HG02885 (cell line): ENCODE results near the gene THAP7.
A peak's percentile ranks its signal among the peaks of the same experiment; 100 is the strongest.

Source experiments
- ATAC-seq: cut with Tn5 transposase; IDR thresholded peaks from one replicate; pipeline ENCODE4 v1.9.1; 2021; ENCODE audit warnings: mild to moderate bottlenecking; ENCODE audit not compliant: unreplicated experiment, poor library complexity

Gene THAP7

GRCh38 chr22:20994902-20995241, 7.0 kb downstream of the THAP7 start:
- ATAC-seq, result no peak

- no peak for ATAC-seq
Measured at GRCh38 chr22:20994128-20994901, 7.6 kb downstream of the THAP7 start.

DNA sequence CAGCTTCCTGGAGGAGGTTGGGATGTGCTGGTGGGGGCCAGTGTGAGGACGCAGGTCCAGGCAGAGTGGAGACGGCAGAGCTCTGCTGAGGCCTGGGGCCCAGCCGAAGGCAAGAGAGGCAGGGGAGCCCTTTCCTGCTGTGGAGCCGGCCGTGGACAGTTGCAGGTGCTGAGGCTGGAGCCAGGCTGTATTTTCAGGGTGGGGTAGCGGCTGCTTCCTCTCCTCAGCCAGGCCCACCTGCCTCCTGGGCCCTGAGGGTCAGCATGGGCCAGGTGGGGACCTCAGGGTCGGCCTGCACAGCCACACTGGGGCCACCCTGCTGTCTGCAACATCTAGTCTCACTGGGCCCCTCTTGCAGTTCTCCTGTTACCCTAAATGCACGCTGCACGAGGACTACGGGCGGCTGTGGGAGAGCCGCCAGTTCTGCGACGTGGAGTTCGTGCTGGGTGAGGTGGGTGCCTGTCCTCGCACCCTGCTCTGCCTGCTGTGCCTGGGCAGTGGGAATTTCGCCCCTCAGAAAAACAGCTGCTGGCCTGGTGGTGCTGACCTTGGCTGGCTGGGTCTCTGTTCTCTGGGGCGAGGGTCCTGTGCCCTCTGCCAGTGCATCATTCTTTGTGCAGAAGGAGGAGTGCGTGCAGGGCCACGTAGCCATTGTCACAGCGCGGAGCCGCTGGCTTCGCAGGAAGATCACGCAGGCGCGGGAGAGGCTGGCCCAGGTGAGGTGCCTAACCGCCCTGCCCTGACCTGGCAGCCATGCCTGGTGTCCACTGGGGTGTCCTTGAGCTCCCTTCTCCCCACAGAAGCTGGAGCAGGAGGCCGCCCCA, 8.4 kb downstream of the THAP7 start:
- no peak for ATAC-seq

DNA sequence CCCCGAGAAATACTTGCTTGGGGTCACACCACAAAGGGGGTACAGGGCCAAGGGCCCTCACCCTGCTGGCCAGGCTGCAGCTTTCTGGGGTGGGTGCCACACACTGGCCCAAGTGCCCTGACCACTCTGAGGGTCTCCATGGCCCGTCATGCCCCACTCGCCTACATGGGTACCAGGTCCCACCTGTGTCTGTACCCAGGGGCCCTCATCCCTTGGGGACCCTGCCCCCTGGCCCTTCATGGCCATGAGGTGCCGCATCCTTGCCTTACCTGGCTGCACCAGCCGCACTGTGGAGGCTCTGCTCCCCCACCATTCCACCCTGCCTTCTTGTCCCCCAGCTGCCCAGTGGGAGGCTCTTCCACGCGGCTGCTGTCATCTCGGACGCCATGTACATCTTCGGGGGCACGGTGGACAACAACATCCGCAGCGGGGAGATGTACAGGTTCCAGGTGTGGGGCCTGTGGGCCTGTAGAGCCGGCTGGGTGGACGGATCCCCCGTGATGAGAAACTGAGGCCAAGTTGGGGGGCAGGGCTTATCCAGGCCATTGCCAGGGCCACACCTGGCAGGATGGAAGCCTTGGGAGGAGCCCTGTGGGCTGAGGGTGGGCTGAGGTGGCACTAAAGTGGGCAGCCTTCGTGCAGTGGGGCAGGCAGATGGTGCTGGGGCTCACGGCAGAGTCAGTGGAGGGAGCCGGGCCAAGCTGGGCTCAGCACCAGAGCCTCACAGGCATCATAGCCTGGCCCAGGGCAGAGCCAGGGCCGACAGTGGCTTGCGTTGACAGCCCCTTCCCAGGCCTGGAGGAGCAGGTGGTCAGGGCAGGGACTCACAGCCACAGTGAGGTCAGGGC, 9.2 kb downstream of the THAP7 start:
- ATAC-seq, result no peak

DNA sequence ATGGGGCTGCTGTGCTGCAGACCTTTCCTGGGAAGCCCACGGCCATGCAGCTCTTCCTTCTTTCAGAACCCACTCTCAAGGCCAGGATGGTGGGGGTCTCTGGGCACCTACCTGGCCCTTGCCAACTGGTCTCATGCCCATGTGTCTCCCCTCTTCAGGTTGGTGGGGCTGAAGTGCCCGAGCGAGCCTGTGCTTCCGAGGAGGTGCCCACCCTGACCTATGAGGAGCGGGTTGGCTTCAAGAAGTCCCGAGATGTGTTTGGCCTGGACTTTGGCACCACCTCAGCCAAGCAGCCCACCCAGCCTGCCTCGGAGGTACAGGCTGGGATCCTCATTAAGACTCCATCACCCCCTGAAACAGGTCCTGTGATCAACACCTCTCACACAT, 9.9 kb downstream of the THAP7 start:
- ATAC-seq, result no peak

GRCh38 chr22:20991252-20992055, 10.5 kb downstream of the THAP7 start:
- no peak for ATAC-seq

DNA sequence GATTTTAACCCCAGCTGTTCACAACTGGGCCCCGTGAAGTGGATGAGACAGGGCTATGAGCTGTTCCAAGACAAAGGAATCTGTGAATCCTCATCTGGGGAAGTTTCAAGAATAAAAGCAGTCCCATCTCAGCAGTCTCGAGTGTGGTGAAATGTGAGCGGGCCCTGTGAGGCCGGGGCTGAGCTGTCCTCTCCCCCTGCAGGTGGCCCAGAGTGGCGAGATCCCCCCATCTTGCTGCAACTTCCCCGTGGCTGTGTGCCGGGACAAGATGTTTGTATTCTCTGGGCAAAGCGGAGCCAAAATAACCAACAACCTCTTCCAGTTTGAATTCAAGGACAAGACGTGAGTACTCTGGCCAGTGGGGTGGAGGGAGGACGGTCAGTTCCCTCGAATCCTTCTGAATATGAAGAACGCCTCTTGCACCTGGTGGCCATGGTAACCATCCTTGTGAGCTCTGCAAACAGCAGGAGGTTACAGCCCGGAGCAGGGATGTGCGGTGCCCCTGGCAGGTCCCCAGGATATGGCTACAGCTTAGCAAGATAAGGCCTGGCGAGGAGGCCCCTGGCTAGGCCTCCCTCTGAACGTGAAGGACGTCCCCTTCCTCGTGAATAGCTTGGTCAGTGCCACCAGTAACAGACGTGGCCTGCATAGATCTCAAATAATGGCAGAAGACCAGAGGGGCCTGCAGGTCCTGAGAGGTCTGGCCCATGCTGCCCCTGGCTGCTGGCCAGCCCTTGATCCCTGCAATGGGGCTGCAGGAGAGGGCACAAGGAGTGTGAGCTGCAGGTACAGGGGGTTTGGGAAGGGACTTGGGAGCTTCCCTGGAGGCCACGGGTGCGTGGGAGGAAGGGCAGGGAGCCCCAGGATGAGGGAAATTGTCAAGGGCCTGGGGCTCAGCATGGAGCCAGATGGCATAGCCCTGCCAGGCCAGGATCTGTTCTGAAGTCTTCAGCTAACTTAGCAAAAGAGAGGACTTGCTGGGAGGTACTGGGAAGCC, 11.4 kb downstream of the THAP7 start:
- no peak for ATAC-seq

DNA sequence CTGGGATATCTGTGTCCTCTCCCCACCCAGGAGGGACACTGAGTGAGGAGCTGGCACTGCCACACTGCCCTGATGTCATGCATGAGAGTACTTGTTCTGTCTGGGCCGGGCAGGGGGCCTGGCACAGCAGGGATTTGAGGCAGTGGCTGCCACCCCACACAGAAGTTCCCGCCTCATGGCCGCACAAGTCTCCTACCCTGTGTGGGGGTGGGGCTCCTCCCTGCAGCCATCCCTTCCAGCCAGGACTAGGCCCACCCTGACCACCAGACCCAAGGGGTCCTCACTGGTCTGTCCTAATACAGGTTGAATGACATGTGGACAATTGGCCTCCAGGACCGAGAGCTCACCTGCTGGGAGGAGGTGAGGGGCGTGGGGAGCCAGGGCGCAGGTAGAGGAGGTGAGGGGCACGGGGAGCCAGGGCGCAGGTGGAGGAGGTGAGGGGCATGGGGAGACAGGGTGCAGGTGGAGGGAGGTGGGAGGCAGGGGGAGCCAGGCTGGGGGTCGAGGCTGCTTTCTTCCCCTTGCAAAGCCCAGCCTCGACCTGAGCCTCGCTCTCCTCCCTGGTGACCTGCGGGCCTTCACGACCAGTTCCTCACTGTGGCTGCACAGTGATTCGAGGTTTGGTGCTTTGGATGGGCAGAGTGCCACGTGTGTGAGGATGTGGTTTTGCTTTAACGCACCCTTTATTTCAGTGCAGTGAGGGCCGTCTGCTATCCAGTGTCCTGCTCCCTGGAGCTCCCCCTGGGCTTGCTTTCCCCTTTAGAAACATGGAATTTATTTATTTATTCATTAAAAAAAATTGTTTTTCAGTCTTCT, 12.4 kb downstream of the THAP7 start:
- ATAC-seq, result no peak

- ATAC-seq, result no peak
Measured at GRCh38 chr22:20988573-20989322, 13.2 kb downstream of the THAP7 start.

- no peak for ATAC-seq
Measured at GRCh38 chr22:20987375-20987774, 14.5 kb downstream of the THAP7 start.

DNA sequence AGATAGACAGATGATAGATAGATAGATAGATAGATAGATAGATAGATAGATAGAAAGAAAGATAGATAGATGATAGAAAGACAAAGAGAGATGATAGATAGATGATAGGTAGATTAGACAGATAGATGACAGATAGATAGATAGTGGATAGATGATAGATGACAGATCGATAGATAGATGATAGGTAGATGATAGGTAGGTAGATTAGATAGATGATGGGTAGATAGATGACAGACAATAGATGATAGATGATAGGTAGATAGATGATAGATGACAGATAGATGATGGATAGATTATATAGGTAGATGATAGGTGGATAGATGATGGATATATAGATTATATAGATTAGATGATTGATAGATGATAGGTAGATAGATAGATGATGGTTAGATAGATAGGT, 15.6 kb downstream of the THAP7 start:
- no peak for ATAC-seq

DNA sequence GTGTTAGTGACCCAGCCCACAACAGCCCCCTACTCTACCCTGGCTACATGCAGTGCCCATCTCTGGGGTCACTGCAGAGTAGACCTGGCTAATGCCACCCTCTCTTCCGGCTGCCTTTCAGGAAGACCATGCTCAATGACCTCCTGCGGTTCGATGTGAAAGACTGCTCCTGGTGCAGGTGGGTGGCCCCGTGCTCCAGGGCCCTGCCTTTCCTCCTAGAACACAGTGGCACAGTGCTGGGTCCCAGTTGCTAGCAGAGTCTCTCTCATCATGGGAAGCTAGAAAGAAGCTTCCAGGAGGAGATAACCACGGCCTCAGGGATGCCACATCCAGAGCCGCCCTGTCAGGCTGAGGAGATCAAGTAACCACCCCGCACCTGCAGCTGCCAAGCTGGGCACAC, 16.2 kb downstream of the THAP7 start:
- no peak for ATAC-seq

- ATAC-seq, result no peak
Measured at GRCh38 chr22:20983081-20983771, 18.7 kb downstream of the THAP7 start.

- ATAC-seq, result peak; percentile 13
Measured at GRCh38 chr22:20982563-20982882, 19.4 kb downstream of the THAP7 start.

DNA sequence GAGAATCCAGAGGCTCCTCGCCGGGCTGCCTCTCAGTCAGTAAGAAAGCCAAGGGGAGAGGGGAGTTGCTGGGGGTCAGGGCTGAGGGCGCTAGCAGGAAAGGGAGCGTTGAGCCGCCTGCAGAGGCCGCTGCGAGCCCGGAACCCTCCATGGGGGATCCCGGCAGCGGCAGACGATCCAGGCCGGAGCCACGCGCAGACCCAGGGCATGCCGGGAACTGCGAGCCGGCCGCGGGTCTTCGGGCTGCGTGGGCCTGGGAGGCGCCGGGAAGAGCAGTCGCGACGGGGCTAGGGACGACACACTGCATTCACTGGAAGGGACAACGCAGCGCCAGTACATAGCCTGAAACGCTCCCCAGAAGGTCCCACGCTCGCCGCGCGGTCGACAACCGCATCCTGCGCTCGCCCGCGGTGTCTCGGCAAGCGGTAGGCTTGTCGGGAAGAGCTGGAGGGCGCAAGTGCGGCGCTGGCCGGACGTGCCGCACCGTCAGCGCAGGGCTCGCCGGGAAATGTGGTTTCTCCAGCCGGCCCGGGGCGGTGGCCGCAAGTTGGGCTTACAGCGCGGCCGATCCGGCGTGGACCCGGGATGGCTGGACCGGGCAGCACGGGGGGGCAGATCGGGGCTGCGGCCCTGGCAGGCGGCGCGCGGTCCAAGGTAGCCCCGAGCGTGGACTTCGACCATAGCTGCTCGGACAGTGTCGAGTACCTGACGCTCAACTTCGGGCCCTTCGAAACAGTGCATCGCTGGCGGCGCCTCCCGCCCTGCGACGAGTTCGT, 19.9 kb downstream of the THAP7 start, which contains the start of gene LZTR1:
Gene LZTR1, plus strand, starts transcription at position 511 of the 776 bp plus-strand sequence. Its CDS starts 75 bp downstream, at position 586.
- peak; percentile 81 for ATAC-seq
